Brain pericyte (primary cell): ENCODE data around the gene TMEM132C.

ENCODE experiments used
- DNase-seq: peaks from one replicate; pipeline ENCODE4 v3.0.0-alpha.2; 2012; ENCODE audit warnings: low read depth, low spot score

TMEM132C gene

GRCh38 chr12:128288357-128288756 lies 21.4 kb downstream of the TMEM132C start:
- no peak for DNase-seq

GRCh38 chr12:128288896-128289295 lies 21.9 kb downstream of the TMEM132C start:
- DNase-seq: no peak

GRCh38 chr12:128290938-128291337 lies 24.0 kb downstream of the TMEM132C start:
- no peak for DNase-seq

GRCh38 chr12:128298091-128298748 lies 31.2 kb downstream of the TMEM132C start:
- no peak for DNase-seq

- no peak for DNase-seq
These were observed 38.4 kb downstream of the TMEM132C start for GRCh38 chr12:128305336-128305892.

GRCh38 chr12:128307791-128308190 lies 40.8 kb downstream of the TMEM132C start:
- no peak for DNase-seq

- no peak for DNase-seq
These were observed 45.7 kb downstream of the TMEM132C start for GRCh38 chr12:128312661-128313060.

- no peak for DNase-seq
These were observed 47.0 kb downstream of the TMEM132C start for GRCh38 chr12:128313931-128314330.

GRCh38 chr12:128314611-128315010 lies 47.6 kb downstream of the TMEM132C start:
- no peak for DNase-seq

- no peak for DNase-seq
These were observed 49.1 kb downstream of the TMEM132C start for GRCh38 chr12:128316078-128316477.

GRCh38 chr12:128316973-128317526 lies 50.1 kb downstream of the TMEM132C start:
- no peak for DNase-seq

GRCh38 chr12:128318341-128318740 lies 51.4 kb downstream of the TMEM132C start:
- DNase-seq: no peak

GRCh38 chr12:128318946-128319345 lies 52.0 kb downstream of the TMEM132C start:
- no peak for DNase-seq

- DNase-seq: no peak
These were observed 55.4 kb downstream of the TMEM132C start for GRCh38 chr12:128322341-128322740.

GRCh38 chr12:128323145-128323920 lies 56.4 kb downstream of the TMEM132C start:
- DNase-seq: no peak

- no peak for DNase-seq
These were observed 58.7 kb downstream of the TMEM132C start for GRCh38 chr12:128325646-128326045.

GRCh38 chr12:128326406-128326805 lies 59.4 kb downstream of the TMEM132C start:
- DNase-seq: no peak

GRCh38 chr12:128328961-128329360 lies 62.0 kb downstream of the TMEM132C start:
- DNase-seq: no peak

- no peak for DNase-seq
These were observed 69.5 kb downstream of the TMEM132C start for GRCh38 chr12:128336204-128337070.

GRCh38 chr12:128337071-128337345 lies 70.0 kb downstream of the TMEM132C start:
- DNase-seq: no peak

- no peak for DNase-seq
These were observed 70.6 kb downstream of the TMEM132C start for GRCh38 chr12:128337431-128338170.
